ENCODE measurements around the gene DOCK9.

DOCK9 gene

GRCh38 chr13:98796798-98797197 is 181.1 kb downstream of the DOCK9 start:
- no peak for TF ChIP-seq CTCF (IDR thresholded peaks at IDR 0.05; ENCODE audit: low read depth, low read length)
- no peak for DNase-seq (ENCODE audit: low read depth in 2 of 2)
- no peak overlapping the region for H3K4me3 ChIP-seq (replicated peaks in 1 of 2; ENCODE audit: low read depth in 2 of 2, low read length in 2 of 2)

- H3K4me3 ChIP-seq (replicated peaks in 1 of 2; ENCODE audit: low read depth in 2 of 2, low read length in 2 of 2): no peak overlapping the region
- no peak for TF ChIP-seq CTCF (IDR thresholded peaks at IDR 0.05; ENCODE audit: low read depth, low read length)
- no peak for DNase-seq (ENCODE audit: low read depth in 2 of 2)
These were observed 181.7 kb downstream of the DOCK9 start for GRCh38 chr13:98796191-98796590.

- DNase-seq (ENCODE audit: low read depth in 2 of 2): no peak
- TF ChIP-seq CTCF (IDR thresholded peaks at IDR 0.05; ENCODE audit: low read depth, low read length): no peak
- no peak overlapping the region for H3K4me3 ChIP-seq (replicated peaks in 1 of 2; ENCODE audit: low read depth in 2 of 2, low read length in 2 of 2)
These were observed 182.6 kb downstream of the DOCK9 start for GRCh38 chr13:98795220-98795619.

- TF ChIP-seq CTCF (IDR thresholded peaks at IDR 0.05; ENCODE audit: low read depth, low read length): no peak
- no peak for DNase-seq (ENCODE audit: low read depth in 2 of 2)
- no peak overlapping the region for H3K4me3 ChIP-seq (replicated peaks in 1 of 2; ENCODE audit: low read depth in 2 of 2, low read length in 2 of 2)
These were observed 183.4 kb downstream of the DOCK9 start for GRCh38 chr13:98794498-98794897.

- no peak overlapping the region for H3K4me3 ChIP-seq (replicated peaks in 1 of 2; ENCODE audit: low read depth in 2 of 2, low read length in 2 of 2)
- no peak for TF ChIP-seq CTCF (IDR thresholded peaks at IDR 0.05; ENCODE audit: low read depth, low read length)
- DNase-seq (ENCODE audit: low read depth in 2 of 2): no peak
These were observed 184.9 kb downstream of the DOCK9 start for GRCh38 chr13:98792785-98793495.

GRCh38 chr13:98792321-98792720 is 185.5 kb downstream of the DOCK9 start:
- H3K4me3 ChIP-seq (replicated peaks in 1 of 2; ENCODE audit: low read depth in 2 of 2, low read length in 2 of 2): no peak overlapping the region
- no peak for DNase-seq (ENCODE audit: low read depth in 2 of 2)
- no peak for TF ChIP-seq CTCF (IDR thresholded peaks at IDR 0.05; ENCODE audit: low read depth, low read length)

- TF ChIP-seq CTCF (IDR thresholded peaks at IDR 0.05; ENCODE audit: low read depth, low read length): no peak
- H3K4me3 ChIP-seq (replicated peaks in 1 of 2; ENCODE audit: low read depth in 2 of 2, low read length in 2 of 2): no peak overlapping the region
- no peak for DNase-seq (ENCODE audit: low read depth in 2 of 2)
These were observed 186.3 kb downstream of the DOCK9 start for GRCh38 chr13:98791611-98792010.
